Keratinocyte (primary cell): Measurements from ENCODE around the gene PRKCA. TPM values are rescaled to one million over a fixed set of nuclear protein-coding genes. Genes with fewer than 3 reads are reported as not detected.

Experiments
- DNase-seq: peaks from one replicate; pipeline ENCODE4 v3.0.0-alpha.2; 2011; ENCODE audit warnings: low read depth, missing footprints, low spot score
- FAIRE-seq: peaks from 2 replicates; lab custom pipeline; 2011; peaks lifted over from hg19 to GRCh38; lab: Jason Lieb, UNC
- H2AFZ ChIP-seq: 2 replicates; pipeline ENCODE4 v1.6.0; 2012; ENCODE audit warnings: low read length, control low read depth, inconsistent platforms; ENCODE audit not compliant: control insufficient read depth
- H3K27ac ChIP-seq: 2 replicates; pipeline ENCODE4 v1.5.1; 2011; ENCODE audit warnings: low read length; ENCODE audit not compliant: control insufficient read depth, insufficient read depth
- H3K27me3 ChIP-seq: 3 replicates; pipeline ENCODE4 v1.6.0; 2011; ENCODE audit warnings: low read length; ENCODE audit not compliant: control insufficient read depth, insufficient read depth; ENCODE audit errors: extremely low read depth
- H3K36me3 ChIP-seq, 2 experiments: 2 replicates in 1 of 2; 3 replicates in 1 of 2; pipeline ENCODE4 v1.5.1; 2011; ENCODE audit warnings: low read length in 2 of 2, mild to moderate bottlenecking in 1 of 2; ENCODE audit not compliant: control insufficient read depth in 2 of 2, insufficient read depth in 2 of 2; ENCODE audit errors: extremely low read depth in 1 of 2
- H3K4me1 ChIP-seq: 3 replicates; pipeline ENCODE4 v1.5.1; 2011; ENCODE audit warnings: low read length; ENCODE audit not compliant: control insufficient read depth, insufficient read depth; ENCODE audit errors: extremely low read depth
- H3K4me2 ChIP-seq: 3 replicates; pipeline ENCODE4 v1.6.0; 2011; ENCODE audit warnings: low read depth, low read length; ENCODE audit not compliant: control insufficient read depth, insufficient read depth; ENCODE audit errors: extremely low read depth
- H3K4me3 ChIP-seq, 3 experiments: fragments of 200-600 bp in 1 of 3; sonication (generic) in 1 of 3; 2 replicates in 2 of 3; 3 replicates in 1 of 3; pipeline ENCODE4 v1.5.1; 2011 to 2016; ENCODE audit warnings: low read length in 3 of 3, mild to moderate bottlenecking in 3 of 3, control low read depth in 2 of 3, inconsistent platforms in 1 of 3, low read depth in 1 of 3, mixed read lengths in 1 of 3, mixed run types in 1 of 3, moderate library complexity in 1 of 3; ENCODE audit not compliant: control insufficient read depth in 2 of 3, insufficient read depth in 2 of 3; ENCODE audit errors: extremely low read depth in 1 of 3
- H3K79me2 ChIP-seq: 2 replicates; pipeline ENCODE4 v1.6.0; 2012; ENCODE audit warnings: low read length; ENCODE audit not compliant: control insufficient read depth, insufficient read depth
- H3K9ac ChIP-seq: 3 replicates; pipeline ENCODE4 v1.6.0; 2011; ENCODE audit warnings: low read length; ENCODE audit not compliant: control insufficient read depth, insufficient read depth; ENCODE audit errors: extremely low read depth
- H3K9me1 ChIP-seq: 3 replicates; pipeline ENCODE4 v1.6.0; 2011; ENCODE audit warnings: low read length; ENCODE audit not compliant: control insufficient read depth, insufficient read depth; ENCODE audit errors: extremely low read depth
- H3K9me3 ChIP-seq: 2 replicates; pipeline ENCODE4 v1.5.1; 2012; ENCODE audit warnings: low read depth, low read length; ENCODE audit not compliant: control insufficient read depth
- H4K20me1 ChIP-seq: 3 replicates; pipeline ENCODE4 v1.6.0; 2011; ENCODE audit warnings: low read length; ENCODE audit not compliant: control insufficient read depth, insufficient read depth; ENCODE audit errors: extremely low read depth
- CTCF ChIP-seq, 3 experiments: IDR thresholded peaks in 1 of 3; conservative IDR thresholded peaks in 1 of 3; optimal IDR thresholded peaks in 1 of 3; 2 replicates in 2 of 3; 3 replicates in 1 of 3; pipeline versions ENCODE3 to v1.5.1; 2011; ENCODE audit warnings: low read length in 3 of 3, mild to moderate bottlenecking in 3 of 3, moderate library complexity in 2 of 3, control low read depth in 1 of 3, inconsistent platforms in 1 of 3; ENCODE audit not compliant: insufficient read depth in 2 of 3; ENCODE audit errors: extremely low read depth in 1 of 3
- EZH2 ChIP-seq: IDR thresholded peaks from one replicate; pipeline ENCODE4 v1.6.1; 2012; ENCODE audit warnings: inconsistent platforms, mild to moderate bottlenecking, low read length, moderate library complexity
- dilution Hi-C: fragments of 300-500 bp; cut with MboI; formaldehyde crosslinking; loops from one replicate; pipeline ENCODE4 v1.7.0; 2020; ENCODE audit warnings: low sequenced_read_pairs; ENCODE audit not compliant: extremely low pct_ligation_motif_present
- polyA plus RNA-seq, 5 experiments: library from polyadenylated mRNA; depleted of rRNA in 3 of 5; stranded (reverse) in 3 of 5; stranded (forward) in 1 of 5; unstranded in 1 of 5; fragments of >200 nt; gene quantifications; 1 replicate in 1 of 5; 2 replicates in 3 of 5; 3 replicates in 1 of 5; pipeline versions ENCODE4 v1.2.1 to v1.2.3, GENCODE V29; 2011 to 2012; ENCODE audit warnings: missing spikeins in 2 of 5, low read depth in 1 of 5, low replicate concordance in 1 of 5

The PRKCA gene
- polyA plus RNA-seq, 1 donor (not counting 4 experiments of a cell fraction or from before 2014, with no cell fraction given): 3.6 TPM

DNA sequence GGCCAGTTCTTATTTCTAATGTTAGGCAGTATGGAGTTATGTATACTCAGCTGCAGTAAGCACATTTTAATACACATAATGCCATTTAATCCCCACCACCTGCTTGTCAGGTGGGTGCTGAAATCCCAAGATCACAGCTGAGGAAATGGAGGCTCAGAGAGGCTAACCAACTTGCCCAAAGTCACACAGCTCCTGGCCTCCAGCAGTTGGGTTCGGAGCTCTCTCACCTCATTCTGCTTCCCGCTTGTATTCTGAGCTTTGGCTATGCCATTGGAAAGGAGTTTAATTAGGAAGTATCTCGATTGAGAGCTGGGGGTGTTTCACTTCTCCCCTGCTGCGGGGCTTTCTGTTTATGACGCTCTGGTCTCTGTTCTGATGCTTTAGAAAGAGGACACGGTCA lies 459.9 kb downstream of the PRKCA start:
- DNase-seq: no peak
- H3K27ac ChIP-seq: no peak overlapping the region
- no peak overlapping the region for H3K4me3 ChIP-seq
- no peak for FAIRE-seq
- no peak overlapping the region for H2AFZ ChIP-seq
- dilution Hi-C loops: no loop called here
- H3K4me1 ChIP-seq: no peaks in the 10 kb centered on the region
- TF ChIP-seq EZH2 (no peak), CTCF (optimal IDR thresholded peaks at IDR 0.05 in 1 of 3, IDR thresholded peaks at IDR 0.05 in 1 of 3, conservative IDR thresholded peaks at IDR 0.05 in 1 of 3; ENCODE audit: extremely low read depth in 1 of 3, insufficient read depth in 2 of 3, low read length in 3 of 3) (no peak)
- H3K4me2 ChIP-seq: no peak overlapping the region
- no peak overlapping the region for H3K9ac ChIP-seq
- no peaks in the 10 kb centered on the region for H3K79me2 ChIP-seq
- no peaks in the 10 kb centered on the region for H3K9me1 ChIP-seq
- no peaks in the 10 kb centered on the region for H3K9me3 ChIP-seq
- no peaks in the 10 kb centered on the region for H3K36me3 ChIP-seq
- no peaks in the 10 kb centered on the region for H4K20me1 ChIP-seq
- no peaks in the 10 kb centered on the region for H3K27me3 ChIP-seq

DNA sequence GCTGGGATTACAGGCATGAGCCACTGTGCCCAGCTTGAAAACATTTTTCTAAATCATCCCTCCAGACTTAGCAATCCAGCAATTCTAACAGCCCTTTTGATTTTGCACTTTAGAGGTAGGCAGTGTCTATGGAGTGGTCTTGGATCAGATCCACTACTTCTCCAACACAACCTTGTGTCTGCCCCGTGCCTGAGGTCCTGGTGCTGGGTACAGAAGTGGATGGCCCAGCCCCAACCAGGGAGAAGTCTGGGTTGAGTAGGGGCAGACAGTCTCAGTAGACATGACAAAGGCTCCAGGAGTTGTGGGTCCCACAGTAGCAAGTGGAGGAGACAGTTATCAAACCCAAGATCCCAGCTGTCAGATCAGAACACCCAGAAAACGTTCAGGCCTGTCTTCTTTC lies 460.6 kb downstream of the PRKCA start:
- TF ChIP-seq EZH2 (no peak), CTCF (optimal IDR thresholded peaks at IDR 0.05 in 1 of 3, IDR thresholded peaks at IDR 0.05 in 1 of 3, conservative IDR thresholded peaks at IDR 0.05 in 1 of 3; ENCODE audit: extremely low read depth in 1 of 3, insufficient read depth in 2 of 3, low read length in 3 of 3) (no peak)
- no peaks in the 10 kb centered on the region for H3K4me1 ChIP-seq
- FAIRE-seq (no peak), DNase-seq (no peak)
- no peaks in the 10 kb centered on the region for H3K9me3 ChIP-seq
- dilution Hi-C loops: no loop called here
- no peaks in the 10 kb centered on the region for H3K79me2 ChIP-seq
- no peak overlapping the region for H3K4me3 ChIP-seq
- H3K36me3 ChIP-seq: no peaks in the 10 kb centered on the region
- no peaks in the 10 kb centered on the region for H3K9me1 ChIP-seq
- H2AFZ ChIP-seq: no peak overlapping the region
- H3K4me2 ChIP-seq: no peak overlapping the region
- H4K20me1 ChIP-seq: no peaks in the 10 kb centered on the region
- no peak overlapping the region for H3K9ac ChIP-seq
- no peak overlapping the region for H3K27ac ChIP-seq
- no peaks in the 10 kb centered on the region for H3K27me3 ChIP-seq
